K562 (cell line): ENCODE measurements around the gene KRTAP10-4. TPM values are rescaled to one million over a fixed set of nuclear protein-coding genes. Genes with fewer than 3 reads are reported as not detected.

Source experiments
- ATAC-seq: fragments of 200-7000 bp; cut with Tn5 transposase; 3 replicates; pipeline ENCODE4 v1.9.1; 2020; ENCODE audit warnings: moderate library complexity
- BruUV-seq: library from RNA; stranded (reverse); fragments of 400-500 nt; replicated peaks from 2 replicates; lab custom pipeline; 2021; lab: Mats Ljungman, UMichigan
- CTCF ChIA-PET: fragments of 300-600 bp; formaldehyde crosslinking; extraction: SDS; loops from one replicate; lab custom pipeline; 2021; ENCODE audit warnings: low intra/inter-chr PET ratio; lab: Yijun Ruan, JAX
- POLR2A ChIA-PET: fragments of 300-600, 350-650 bp; sonication (Branson Sonifier 250); formaldehyde crosslinking; extraction: SDS; loops from one replicate; lab custom pipeline; 2021; ENCODE audit warnings: antibody characterized with exemption, inconsistent platforms; lab: Yijun Ruan, JAX
- DNase-seq, 4 experiments: peaks; one replicate each; pipeline versions ENCODE4 v3.0.0 to v3.0.0-alpha.2; 2011 to 2018; ENCODE audit warnings: low spot score in 3 of 4, mixed read lengths in 3 of 4; ENCODE audit errors: extremely low read depth in 1 of 4
- FAIRE-seq: peaks from 2 replicates; lab custom pipeline; 2011; peaks lifted over from hg19 to GRCh38; lab: Jason Lieb, UNC
- H2AFZ ChIP-seq: 2 replicates; pipeline ENCODE4 v1.6.0; 2011; ENCODE audit warnings: low read depth, low read length, control low read depth, inconsistent platforms
- H3K27ac ChIP-seq: fragments of 200-600 bp; 3 replicates; pipeline ENCODE4 v1.8.0; 2011; ENCODE audit warnings: low read depth, mild to moderate bottlenecking, control low read depth, inconsistent platforms, low read length, moderate library complexity, mixed read lengths; ENCODE audit errors: extremely low read depth
- H3K27me3 ChIP-seq, 2 experiments: fragments of 300-600 bp in 1 of 2; 2 replicates in 1 of 2; 3 replicates in 1 of 2; pipeline versions ENCODE4 v1.6.0 to v1.8.0; 2011; ENCODE audit warnings: inconsistent platforms in 2 of 2, low read length in 2 of 2, mild to moderate bottlenecking in 1 of 2, mixed read lengths in 1 of 2, moderate library complexity in 1 of 2; ENCODE audit not compliant: control insufficient read depth in 2 of 2, insufficient read depth in 2 of 2
- H3K36me3 ChIP-seq: fragments of 300-600 bp; 3 replicates; pipeline ENCODE4 v1.8.0; 2011; ENCODE audit warnings: mild to moderate bottlenecking, low read length, inconsistent platforms; ENCODE audit not compliant: control insufficient read depth, insufficient read depth
- H3K4me1 ChIP-seq, 2 experiments: fragments of 200-600 bp in 1 of 2; replicated peaks in 1 of 2; 2 replicates in 1 of 2; 3 replicates in 1 of 2; pipeline versions ENCODE4 v1.5.1 to v1.8.0; 2011; ENCODE audit warnings: inconsistent platforms in 2 of 2, low read length in 2 of 2, mild to moderate bottlenecking in 1 of 2, mixed read lengths in 1 of 2, moderate library complexity in 1 of 2; ENCODE audit not compliant: control insufficient read depth in 2 of 2, insufficient read depth in 2 of 2
- H3K4me2 ChIP-seq: 2 replicates; pipeline ENCODE4 v1.6.1; 2011; ENCODE audit warnings: low read length, control low read depth, inconsistent platforms, mixed read lengths; ENCODE audit not compliant: insufficient read depth
- H3K4me3 ChIP-seq: fragments of 200-600 bp; sonication (generic), shearing (Covaris generic); 2 replicates; pipeline ENCODE4 v1.5.1; 2016; ENCODE audit warnings: control low read depth, inconsistent platforms
- H3K79me2 ChIP-seq: fragments of 200-600 bp; 3 replicates; pipeline ENCODE4 v1.8.0; 2011; ENCODE audit warnings: low read length, inconsistent platforms; ENCODE audit not compliant: control insufficient read depth, insufficient read depth
- H3K9ac ChIP-seq, 2 experiments: 2 replicates each; pipeline versions ENCODE4 v1.6.0 to v1.6.1; 2011; ENCODE audit warnings: low read depth in 2 of 2, low read length in 2 of 2, control low read depth in 1 of 2, inconsistent platforms in 1 of 2, mild to moderate bottlenecking in 1 of 2, mixed read lengths in 1 of 2; ENCODE audit not compliant: insufficient read depth in 1 of 2
- H3K9me1 ChIP-seq: one replicate; pipeline ENCODE4 v1.6.0; 2011; ENCODE audit warnings: inconsistent platforms, mild to moderate bottlenecking, low read length, moderate library complexity; ENCODE audit not compliant: control insufficient read depth, insufficient read depth
- H3K9me3 ChIP-seq: replicated peaks from 2 replicates; pipeline ENCODE4 v1.5.1; 2011; ENCODE audit warnings: low read depth, low read length, inconsistent platforms; ENCODE audit not compliant: control insufficient read depth, insufficient read depth
- H4K20me1 ChIP-seq: replicated peaks from 2 replicates; pipeline ENCODE4 v1.6.1; 2011; ENCODE audit warnings: low read length, inconsistent platforms, mixed read lengths; ENCODE audit not compliant: control insufficient read depth, insufficient read depth
- ATF1 ChIP-seq, 2 experiments: fragments of 450-650 bp in 1 of 2; IDR thresholded peaks; 2 replicates each; pipeline ENCODE4 v1.6.1; 2016; ENCODE audit warnings: missing compliant biosample characterization in 1 of 2, missing genetic modification characterization in 1 of 2
- CBFA2T2 ChIP-seq: fragments of 450-650 bp; conservative IDR thresholded peaks from 2 replicates; pipeline ENCODE4 v1.6.1; 2017; ENCODE audit warnings: mild to moderate bottlenecking
- FOXJ2 ChIP-seq: fragments of 200-800 bp; sonication (Bioruptor generic); IDR thresholded peaks from 2 replicates; pipeline ENCODE4 v1.6.1; 2016; ENCODE audit warnings: missing genetic modification characterization, missing compliant biosample characterization
- MIER1 ChIP-seq: fragments of 450-650 bp; IDR thresholded peaks from 2 replicates; pipeline ENCODE4 v1.6.1; 2016; ENCODE audit warnings: antibody characterized with exemption, mild to moderate bottlenecking, low read depth
- TCFL5 ChIP-seq: fragments of 250-450 bp; sonication (Bioruptor Pico); conservative IDR thresholded peaks from 2 replicates; pipeline ENCODE4 v1.6.1; 2021; ENCODE audit warnings: mild to moderate bottlenecking, moderate library complexity, matching md5 sums
- WGBS: fragments of 100-300 bp; shearing (Covaris generic); methylation state at CpG from one replicate; pipeline ENCODE4 v1.1.6; 2016; ENCODE audit warnings: low coverage, mixed read lengths; ENCODE audit not compliant: insufficient coverage; ENCODE audit errors: missing lambda C conversion rate; 5-methylcytosine and 5-hydroxymethylcytosine counted together
- in situ Hi-C: fragments of 300-500 bp; cut with MboI; formaldehyde crosslinking; loops from 4 replicates; pipeline ENCODE4 v1.15.0; 2018; ENCODE audit warnings: inconsistent platforms, mixed read lengths
- intact Hi-C: fragments of 100-400 bp; cut with micrococcal nuclease; formaldehyde crosslinking; loops from 2 replicates; pipeline ENCODE4 v1.14.2; 2022
- polyA plus RNA-seq, 8 experiments: library from polyadenylated mRNA; depleted of rRNA in 4 of 8; stranded (reverse) in 5 of 8; unstranded in 3 of 8; fragments of >200 nt; fragmentation: Nextera tagmentation in 2 of 8; fragmentation: Illumina TruSeq in 1 of 8; extraction: Ambion mirVana in 2 of 8; extraction: Trizol in 1 of 8; gene quantifications; 2 replicates each; pipeline versions ENCODE4 v1.2.1 to v1.2.3, GENCODE V29; 2011 to 2014; ENCODE audit warnings: inconsistent platforms in 1 of 8, missing spikeins in 1 of 8
- total RNA-seq, 7 experiments: library from RNA; depleted of rRNA in 6 of 7; stranded (reverse); fragments of >200 nt in 6 of 7; fragmentation: Illumina TruSeq in 2 of 7; extraction: Trizol in 2 of 7; gene quantifications; 2 replicates each; pipeline versions ENCODE4 v1.2.1 to v1.2.3, GENCODE V29; 2011 to 2021; ENCODE audit warnings: low replicate concordance in 1 of 7
- TF ChIP-seq, protein P1 (sequence below): sonication (generic); formaldehyde crosslinking; IDR thresholded peaks from 2 replicates; pipeline ENCODE4 v1.8.0; 2023; ENCODE audit warnings: mild to moderate bottlenecking, missing genetic modification reagents
- TF ChIP-seq, protein P2 (sequence below): fragments of 250-450 bp; sonication (Bioruptor Pico); IDR thresholded peaks from 2 replicates; pipeline ENCODE4 v1.4.0; 2020

Gene KRTAP10-4
- total and polyA plus RNA-seq, 9 of the 15 experiments (the other 6 are each of a cell fraction or from before 2014, with no cell fraction given) = not detected

DNA sequence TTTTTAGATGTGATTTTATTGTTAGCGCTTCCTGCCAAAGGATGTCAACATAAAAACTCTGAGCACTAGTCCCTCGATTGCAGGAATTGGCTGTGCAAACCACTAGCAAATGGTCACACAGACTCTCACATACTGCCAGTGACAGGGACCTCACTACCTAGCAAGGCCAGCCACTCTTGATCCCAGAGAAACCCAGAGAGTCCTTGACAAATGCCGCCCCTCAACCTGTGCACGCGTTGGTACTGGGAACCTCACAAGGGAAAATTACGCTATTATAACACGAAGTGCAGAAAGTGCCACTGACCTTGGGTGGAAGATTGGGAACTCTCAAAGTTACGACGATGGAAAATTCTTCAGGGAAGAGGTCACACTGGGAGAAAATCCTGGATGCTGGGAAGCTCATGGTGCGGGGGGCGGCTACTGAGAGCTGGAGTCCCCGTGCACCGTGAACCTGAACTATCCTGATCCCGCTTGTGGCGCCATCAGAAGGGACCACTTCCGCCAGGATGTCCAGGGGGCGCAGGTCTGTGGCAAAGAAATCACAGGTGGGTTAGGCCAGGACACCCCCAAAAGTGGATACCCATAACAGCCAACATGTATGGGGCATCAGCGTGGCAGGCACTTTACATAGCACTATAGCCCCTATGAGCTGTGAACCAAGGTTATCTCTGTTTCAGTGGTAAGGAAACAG lies 5.9 kb upstream of the KRTAP10-4 start:
- Histone ChIP-seq H3K4me1 (peaks cover 0 to 17% of the 10 kb centered on the region in 2 experiments; a peak in 1 of 5 replicates), H3K27me3 (peaks cover 14 to 23% of the 10 kb centered on the region in 2 experiments; a peak in 3 of 5 replicates), H3K36me3 (no peaks in the 10 kb centered on the region), H3K9me1 (no peaks in the 10 kb centered on the region)
- WGBS = under 1% methylated on average over 18 of the region's 18 CpGs
- CTCF ChIA-PET = no interaction called here
- POLR2A ChIA-PET = no interaction called here
- no peak for DNase-seq
- in situ Hi-C loops = no loop called here
- TF ChIP-seq FOXJ2 (tag) = no peak
- TF ChIP-seq ATF1 (CRISPR knock-in tag; IDR thresholded peaks at IDR 0.05) = no peak
- peak; percentile 3; the same call in 1 of the 2 replicates for TF ChIP-seq ATF1 (tag; IDR thresholded peaks at IDR 0.05)
- no peak for TF ChIP-seq TCFL5 (CRISPR knock-in tag)
- TF ChIP-seq, all 486 proteins: peak for 1
- no peaks in the 10 kb centered on the region for H3K79me2 ChIP-seq
- no peaks in the 10 kb centered on the region for H4K20me1 ChIP-seq
- no TSS peak for BruUV-seq
- no peak for ATAC-seq
- no peak overlapping the region for H3K4me3 ChIP-seq
- H2AFZ ChIP-seq = no peak overlapping the region
- no peak overlapping the region; a peak in 1 of 4 replicates for H3K9ac ChIP-seq
- FAIRE-seq = no peak
- intact Hi-C loops = no loop called here
- H3K9me3 ChIP-seq = no peaks in the 10 kb centered on the region
- H3K4me2 ChIP-seq = no peak overlapping the region
- H3K27ac ChIP-seq = no peak overlapping the region

DNA sequence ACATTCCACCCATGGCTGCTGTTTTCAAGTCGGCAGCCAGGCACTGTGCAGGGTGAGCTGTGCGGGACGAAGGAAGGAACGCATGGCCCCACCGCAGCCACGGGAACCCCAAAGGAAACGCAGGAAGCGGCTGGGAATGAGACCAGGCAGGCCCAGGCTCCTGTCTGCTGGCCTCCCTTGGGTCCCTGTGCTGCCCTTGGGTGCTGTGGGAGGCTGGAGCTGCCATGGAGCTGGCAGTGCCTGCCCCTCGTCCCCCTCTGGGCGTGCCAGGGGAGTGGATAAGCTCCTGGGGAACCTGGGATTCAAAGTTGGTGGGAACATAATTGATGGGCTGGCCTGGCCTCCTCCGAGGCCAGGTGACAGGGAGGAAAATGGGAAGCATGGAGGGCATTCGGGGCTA lies 5.3 kb upstream of the KRTAP10-4 start:
- in situ Hi-C loops = no loop called here
- DNase-seq (no peak), FAIRE-seq (no peak), ATAC-seq (no peak)
- peaks cover 0 to 20% of the 10 kb centered on the region in 2 experiments; a peak in 1 of 5 replicates for H3K4me1 ChIP-seq
- H3K27ac ChIP-seq = no peak overlapping the region
- H3K9ac ChIP-seq = no peak overlapping the region; a peak in 1 of 4 replicates
- WGBS = 0% methylated on average over 12 of the region's 12 CpGs
- ChIA-PET CTCF (no interaction called here), POLR2A (interaction anchor here (0.6 kb wide), 1 partner anchor 41 kb away, joined by 3 read pairs; no protein-coding TSS in a partner anchor)
- intact Hi-C loops = no loop called here
- no TSS peak for BruUV-seq
- H3K9me1 ChIP-seq = no peaks in the 10 kb centered on the region
- H2AFZ ChIP-seq = no peak overlapping the region
- H3K4me3 ChIP-seq = no peak overlapping the region
- no peaks in the 10 kb centered on the region for H3K9me3 ChIP-seq
- no peak overlapping the region for H3K4me2 ChIP-seq
- H4K20me1 ChIP-seq = no peaks in the 10 kb centered on the region
- peaks cover 19 to 30% of the 10 kb centered on the region in 2 experiments; a peak in 3 of 5 replicates for H3K27me3 ChIP-seq
- H3K36me3 ChIP-seq = no peaks in the 10 kb centered on the region
- H3K79me2 ChIP-seq = no peaks in the 10 kb centered on the region
- no peak for TF ChIP-seq CBFA2T2
- TF ChIP-seq, protein P1, sequence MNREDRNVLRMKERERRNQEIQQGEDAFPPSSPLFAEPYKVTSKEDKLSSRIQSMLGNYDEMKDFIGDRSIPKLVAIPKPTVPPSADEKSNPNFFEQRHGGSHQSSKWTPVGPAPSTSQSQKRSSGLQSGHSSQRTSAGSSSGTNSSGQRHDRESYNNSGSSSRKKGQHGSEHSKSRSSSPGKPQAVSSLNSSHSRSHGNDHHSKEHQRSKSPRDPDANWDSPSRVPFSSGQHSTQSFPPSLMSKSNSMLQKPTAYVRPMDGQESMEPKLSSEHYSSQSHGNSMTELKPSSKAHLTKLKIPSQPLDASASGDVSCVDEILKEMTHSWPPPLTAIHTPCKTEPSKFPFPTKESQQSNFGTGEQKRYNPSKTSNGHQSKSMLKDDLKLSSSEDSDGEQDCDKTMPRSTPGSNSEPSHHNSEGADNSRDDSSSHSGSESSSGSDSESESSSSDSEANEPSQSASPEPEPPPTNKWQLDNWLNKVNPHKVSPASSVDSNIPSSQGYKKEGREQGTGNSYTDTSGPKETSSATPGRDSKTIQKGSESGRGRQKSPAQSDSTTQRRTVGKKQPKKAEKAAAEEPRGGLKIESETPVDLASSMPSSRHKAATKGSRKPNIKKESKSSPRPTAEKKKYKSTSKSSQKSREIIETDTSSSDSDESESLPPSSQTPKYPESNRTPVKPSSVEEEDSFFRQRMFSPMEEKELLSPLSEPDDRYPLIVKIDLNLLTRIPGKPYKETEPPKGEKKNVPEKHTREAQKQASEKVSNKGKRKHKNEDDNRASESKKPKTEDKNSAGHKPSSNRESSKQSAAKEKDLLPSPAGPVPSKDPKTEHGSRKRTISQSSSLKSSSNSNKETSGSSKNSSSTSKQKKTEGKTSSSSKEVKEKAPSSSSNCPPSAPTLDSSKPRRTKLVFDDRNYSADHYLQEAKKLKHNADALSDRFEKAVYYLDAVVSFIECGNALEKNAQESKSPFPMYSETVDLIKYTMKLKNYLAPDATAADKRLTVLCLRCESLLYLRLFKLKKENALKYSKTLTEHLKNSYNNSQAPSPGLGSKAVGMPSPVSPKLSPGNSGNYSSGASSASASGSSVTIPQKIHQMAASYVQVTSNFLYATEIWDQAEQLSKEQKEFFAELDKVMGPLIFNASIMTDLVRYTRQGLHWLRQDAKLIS (CRISPR knock-in tag) = no peak
- no peak for TF ChIP-seq MIER1
- TF ChIP-seq, protein P2, sequence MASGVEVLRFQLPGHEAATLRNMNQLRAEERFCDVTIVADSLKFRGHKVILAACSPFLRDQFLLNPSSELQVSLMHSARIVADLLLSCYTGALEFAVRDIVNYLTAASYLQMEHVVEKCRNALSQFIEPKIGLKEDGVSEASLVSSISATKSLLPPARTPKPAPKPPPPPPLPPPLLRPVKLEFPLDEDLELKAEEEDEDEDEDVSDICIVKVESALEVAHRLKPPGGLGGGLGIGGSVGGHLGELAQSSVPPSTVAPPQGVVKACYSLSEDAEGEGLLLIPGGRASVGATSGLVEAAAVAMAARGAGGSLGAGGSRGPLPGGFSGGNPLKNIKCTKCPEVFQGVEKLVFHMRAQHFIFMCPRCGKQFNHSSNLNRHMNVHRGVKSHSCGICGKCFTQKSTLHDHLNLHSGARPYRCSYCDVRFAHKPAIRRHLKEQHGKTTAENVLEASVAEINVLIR (CRISPR knock-in tag) = no peak
